Epithelial cell of esophagus (primary cell): Measurements from ENCODE around the gene HSPA2.
"Not testable (repeated sequence)": the region's sequence is repeated elsewhere in the genome, so short reads cannot be mapped to it uniquely, and the experiment has no call there.

Experiments
- DNase-seq: peaks from one replicate; pipeline ENCODE4 v3.0.0; 2010; ENCODE audit warnings: low read depth
- H3K4me3 ChIP-seq: 2 replicates; pipeline ENCODE4 v1.5.1; 2011; ENCODE audit warnings: mild to moderate bottlenecking, low read length, control low read depth
- TF ChIP-seq, protein P1 (sequence below): IDR thresholded peaks from 2 replicates; pipeline ENCODE4 v1.5.1; 2011; ENCODE audit warnings: low read depth, mild to moderate bottlenecking, low read length, control low read depth, inconsistent platforms; ENCODE audit not compliant: insufficient read depth; ENCODE audit errors: missing control alignments

The HSPA2 gene

DNA sequence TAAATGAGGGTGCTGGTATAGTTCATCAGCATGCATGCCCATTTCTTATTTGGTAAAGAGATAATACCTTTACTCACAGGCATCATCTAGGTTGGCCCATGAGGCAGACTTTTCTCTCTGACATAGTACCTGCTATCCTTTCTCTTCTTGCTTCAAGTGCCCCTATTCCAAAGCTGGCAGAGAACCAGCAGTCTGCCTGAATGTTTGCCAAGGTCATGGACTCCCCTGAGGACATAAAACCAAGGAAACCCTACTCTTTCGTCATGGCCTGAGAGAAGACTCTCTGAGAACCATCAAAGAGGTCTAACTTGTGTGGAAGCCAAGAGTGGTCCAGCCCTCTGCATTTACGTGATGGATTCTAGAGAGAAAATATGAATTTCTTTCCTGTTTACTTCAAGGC, 21.1 kb downstream of the HSPA2 start:
- TF ChIP-seq, protein P1, sequence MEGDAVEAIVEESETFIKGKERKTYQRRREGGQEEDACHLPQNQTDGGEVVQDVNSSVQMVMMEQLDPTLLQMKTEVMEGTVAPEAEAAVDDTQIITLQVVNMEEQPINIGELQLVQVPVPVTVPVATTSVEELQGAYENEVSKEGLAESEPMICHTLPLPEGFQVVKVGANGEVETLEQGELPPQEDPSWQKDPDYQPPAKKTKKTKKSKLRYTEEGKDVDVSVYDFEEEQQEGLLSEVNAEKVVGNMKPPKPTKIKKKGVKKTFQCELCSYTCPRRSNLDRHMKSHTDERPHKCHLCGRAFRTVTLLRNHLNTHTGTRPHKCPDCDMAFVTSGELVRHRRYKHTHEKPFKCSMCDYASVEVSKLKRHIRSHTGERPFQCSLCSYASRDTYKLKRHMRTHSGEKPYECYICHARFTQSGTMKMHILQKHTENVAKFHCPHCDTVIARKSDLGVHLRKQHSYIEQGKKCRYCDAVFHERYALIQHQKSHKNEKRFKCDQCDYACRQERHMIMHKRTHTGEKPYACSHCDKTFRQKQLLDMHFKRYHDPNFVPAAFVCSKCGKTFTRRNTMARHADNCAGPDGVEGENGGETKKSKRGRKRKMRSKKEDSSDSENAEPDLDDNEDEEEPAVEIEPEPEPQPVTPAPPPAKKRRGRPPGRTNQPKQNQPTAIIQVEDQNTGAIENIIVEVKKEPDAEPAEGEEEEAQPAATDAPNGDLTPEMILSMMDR, result no peak

DNA sequence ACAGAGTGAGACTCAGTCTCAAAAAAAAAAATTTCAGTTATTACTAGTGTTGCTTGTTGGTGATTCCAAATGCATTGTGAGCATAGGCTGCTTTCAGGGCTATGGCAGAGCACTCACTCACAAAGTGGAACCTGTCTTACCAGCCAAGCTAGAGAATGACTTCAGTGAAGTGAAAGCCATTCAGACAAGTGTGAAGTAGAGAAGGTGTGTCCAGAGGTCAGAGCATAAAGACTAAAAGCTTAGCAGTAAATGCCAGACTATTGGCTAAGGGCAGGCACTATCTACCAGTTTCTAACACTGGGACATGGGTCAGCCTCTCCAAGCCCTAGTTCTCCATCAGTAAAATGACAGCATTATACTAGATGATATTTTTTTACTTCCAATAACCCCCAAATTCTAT, 21.9 kb downstream of the HSPA2 start:
- no peak overlapping the region for H3K4me3 ChIP-seq
- TF ChIP-seq, protein P1, result no peak
- DNase-seq, result peak; percentile 78

More for the DNA sequence above, 21.1 kb downstream of the HSPA2 start:
- no peak for DNase-seq
- H3K4me3 ChIP-seq, result no peak overlapping the region

DNA sequence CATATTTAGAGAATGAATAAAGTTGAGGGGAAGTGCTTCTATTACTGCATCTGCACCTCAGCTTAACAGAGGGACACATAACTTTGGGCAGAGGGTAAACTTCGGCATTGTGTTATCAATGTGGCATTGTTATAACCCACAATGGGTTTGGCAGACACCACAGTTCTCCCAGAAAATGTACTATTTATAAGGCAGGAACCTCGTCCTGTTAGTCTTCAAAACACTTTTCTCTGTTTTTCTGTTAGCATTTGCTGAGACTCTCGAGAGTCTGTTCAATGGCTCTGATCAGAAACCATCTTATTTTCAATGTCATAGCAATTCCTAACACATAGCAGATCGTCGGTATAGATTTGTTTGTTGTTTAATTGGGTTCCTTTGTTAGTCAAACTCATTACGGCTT, 23.2 kb downstream of the HSPA2 start:
- TF ChIP-seq, protein P1, result no peak
- no peak overlapping the region for H3K4me3 ChIP-seq
- DNase-seq, result no peak

DNA sequence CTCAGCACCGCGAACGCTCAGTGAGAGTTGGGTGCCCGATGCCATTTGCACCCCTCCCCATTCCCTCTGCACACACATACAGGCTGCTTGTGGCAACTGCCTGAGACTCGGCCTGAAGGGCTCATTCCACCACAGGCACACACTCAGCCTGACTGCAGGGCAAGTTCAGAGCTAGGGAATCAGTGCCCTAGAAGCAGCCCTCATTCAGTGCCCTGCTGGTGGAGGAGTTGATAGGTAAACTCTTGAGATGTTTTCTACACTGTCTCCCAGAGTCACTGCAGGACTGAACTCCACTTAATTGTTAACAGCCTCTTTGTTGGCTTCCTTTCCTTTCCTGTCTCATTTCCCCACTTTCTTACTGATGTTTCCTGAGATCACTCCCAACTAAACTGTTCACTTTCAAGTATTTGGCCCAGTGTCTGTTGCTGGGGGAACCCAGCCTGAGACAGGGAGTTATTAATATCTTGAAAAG, 26.1 kb downstream of the HSPA2 start:
- no peak overlapping the region for H3K4me3 ChIP-seq
- TF ChIP-seq, protein P1, result no peak
- DNase-seq, result no peak

DNA sequence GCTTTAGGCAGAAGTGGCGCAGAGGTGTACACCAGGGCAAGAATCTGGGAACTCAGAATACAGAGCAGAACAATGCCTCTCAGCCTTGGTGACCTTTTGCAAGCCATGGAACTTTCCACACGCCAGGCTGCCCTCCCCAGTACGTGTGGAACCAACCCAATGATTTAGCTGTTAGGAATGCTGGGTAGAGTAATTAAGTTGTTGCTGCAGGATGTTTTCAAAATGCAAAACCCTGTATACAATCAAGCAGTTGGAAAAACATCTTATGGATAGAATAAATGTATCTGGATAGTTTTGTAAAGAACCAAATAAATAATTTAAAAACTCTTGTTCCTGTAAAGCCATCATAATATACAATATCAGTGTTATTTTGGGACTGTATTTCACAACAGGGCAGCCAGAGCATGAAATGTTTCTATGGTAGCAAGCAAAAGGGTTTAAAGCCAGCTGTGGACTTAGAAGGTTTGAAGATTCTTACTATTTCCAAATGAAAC, 28.6 kb downstream of the HSPA2 start:
- no peak overlapping the region for H3K4me3 ChIP-seq
- TF ChIP-seq, protein P1, result no peak
- DNase-seq, result peak; percentile 77

DNA sequence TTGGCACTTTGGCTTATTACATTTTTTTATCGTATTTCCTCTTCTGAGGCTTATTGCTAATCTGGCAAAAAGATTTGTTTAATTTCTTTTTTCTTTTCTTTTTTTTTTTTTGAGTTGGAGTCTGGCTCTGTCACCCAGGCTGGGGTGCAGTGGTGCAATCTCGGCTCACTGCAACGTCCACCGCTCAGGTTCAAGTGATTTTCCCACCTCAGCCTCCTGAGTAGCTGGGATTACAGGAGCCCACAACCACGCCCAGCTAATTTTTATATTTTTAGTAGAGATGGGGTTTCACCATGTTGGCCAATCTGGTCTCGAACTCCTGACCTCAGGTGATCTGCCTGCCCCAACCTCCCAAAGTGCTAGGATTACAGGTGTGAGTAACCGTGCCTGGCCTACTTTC, 29.1 kb downstream of the HSPA2 start:
- not testable (repeated sequence) for DNase-seq, H3K4me3 ChIP-seq

DNA sequence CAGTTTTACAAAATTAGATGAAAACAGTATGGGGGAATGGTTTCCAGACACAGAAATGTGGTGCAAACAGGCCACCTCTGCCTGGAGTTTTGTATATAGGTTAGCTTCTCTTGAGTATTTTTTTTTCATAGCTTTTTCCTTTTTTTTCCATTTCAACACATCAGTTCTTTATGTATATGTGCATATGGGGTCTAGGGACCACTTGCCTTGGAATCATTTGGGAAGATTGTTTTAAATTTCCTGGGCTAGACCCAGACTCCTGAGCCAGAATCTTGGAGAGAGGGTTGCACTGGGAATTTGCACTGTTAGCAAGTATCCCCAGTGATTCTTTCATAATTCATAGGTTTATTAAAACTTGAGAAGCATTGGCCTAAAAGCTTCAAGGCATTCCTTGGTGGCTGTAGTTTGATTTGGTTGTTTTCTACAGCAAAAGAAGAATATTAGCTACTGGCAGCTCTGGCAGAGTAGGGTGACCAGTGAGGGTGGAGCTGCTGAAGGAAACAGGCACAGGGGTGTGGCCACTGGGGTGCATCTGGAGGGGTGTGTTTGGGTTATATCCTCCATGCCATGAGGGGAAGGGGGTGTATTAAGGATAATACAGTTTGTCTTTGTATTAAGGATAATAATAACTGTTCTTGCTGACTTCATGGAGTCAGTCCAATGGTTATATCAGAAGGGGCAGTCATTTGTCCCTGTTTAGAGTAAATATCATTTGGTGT, 32.0 kb downstream of the HSPA2 start:
- no peak overlapping the region for H3K4me3 ChIP-seq
- TF ChIP-seq, protein P1, result no peak

More for the DNA sequence above, 32.0 kb downstream of the HSPA2 start:
- DNase-seq, result no peak
